GM19397 (cell line): ENCODE results near the gene C1orf94.

Experiments
- ATAC-seq: cut with Tn5 transposase; IDR thresholded peaks from one replicate; pipeline ENCODE4 v1.9.1; 2021; ENCODE audit warnings: mild to moderate bottlenecking, moderate library complexity; ENCODE audit not compliant: unreplicated experiment

Gene C1orf94

DNA sequence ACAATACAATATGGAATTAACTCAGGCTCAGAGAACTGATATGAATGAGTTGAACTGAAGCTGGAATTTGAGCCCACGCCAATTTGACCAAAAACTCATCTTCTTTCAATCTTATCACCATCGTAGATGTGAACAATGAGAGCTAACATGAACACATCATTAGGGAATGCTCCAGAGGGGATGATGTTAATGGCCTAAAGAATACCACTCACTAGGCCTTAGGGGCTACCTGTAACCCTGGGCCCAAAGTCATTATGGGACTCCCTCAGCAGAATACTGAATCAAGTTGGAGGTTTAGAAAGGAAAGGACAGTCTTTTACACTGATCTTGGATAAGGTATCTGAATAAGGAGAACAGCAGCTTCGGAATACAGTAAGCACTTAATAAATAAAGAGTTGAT is 73.6 kb downstream of the C1orf94 start:
- ATAC-seq, result no peak

GRCh38 chr1:34262023-34262853 is 85.5 kb downstream of the C1orf94 start:
- ATAC-seq, result no peak

DNA sequence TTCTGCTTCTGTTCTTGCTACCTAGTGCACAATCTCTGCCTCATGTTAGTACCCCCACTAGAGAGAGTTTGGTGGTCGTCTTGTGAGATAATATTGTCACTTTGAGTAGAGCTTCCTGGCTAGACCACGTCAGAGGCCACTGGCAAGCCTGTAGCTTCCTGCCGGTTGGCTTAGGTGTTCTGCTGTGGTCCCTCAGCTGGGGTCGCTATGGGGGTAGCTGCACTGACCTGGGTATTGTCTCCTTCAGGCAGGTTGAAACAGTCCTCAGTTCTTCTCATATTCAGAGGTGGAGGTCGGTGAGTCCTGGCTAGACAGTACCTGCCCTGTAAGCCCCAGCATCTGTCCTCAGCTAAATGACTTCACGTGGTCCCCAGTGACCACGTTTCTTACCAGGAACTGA is 86.2 kb downstream of the C1orf94 start:
- ATAC-seq, result no peak

GRCh38 chr1:34263406-34263805 is 86.7 kb downstream of the C1orf94 start:
- ATAC-seq, result no peak

DNA sequence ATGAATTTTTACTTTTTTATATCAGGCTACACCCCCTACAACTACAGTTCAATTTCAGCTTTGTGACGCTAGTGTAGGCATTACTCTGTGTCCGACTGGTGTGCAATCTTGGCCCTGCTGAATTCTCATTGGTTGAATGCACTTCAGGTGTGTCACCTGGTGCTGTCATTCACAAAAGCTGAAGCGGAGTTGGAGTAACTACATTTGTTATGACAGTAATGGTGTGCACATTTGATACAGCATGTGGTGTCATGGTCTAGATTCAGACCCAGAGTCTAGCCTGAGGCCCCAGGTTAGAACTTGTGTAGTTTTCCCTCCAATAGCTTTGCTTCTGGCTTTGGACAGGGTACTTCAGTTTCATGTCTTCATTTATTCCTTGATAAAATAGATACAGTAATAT is 88.7 kb downstream of the C1orf94 start:
- no peak for ATAC-seq

- no peak for ATAC-seq
Measured at GRCh38 chr1:34266127-34266951, 89.6 kb downstream of the C1orf94 start.

DNA sequence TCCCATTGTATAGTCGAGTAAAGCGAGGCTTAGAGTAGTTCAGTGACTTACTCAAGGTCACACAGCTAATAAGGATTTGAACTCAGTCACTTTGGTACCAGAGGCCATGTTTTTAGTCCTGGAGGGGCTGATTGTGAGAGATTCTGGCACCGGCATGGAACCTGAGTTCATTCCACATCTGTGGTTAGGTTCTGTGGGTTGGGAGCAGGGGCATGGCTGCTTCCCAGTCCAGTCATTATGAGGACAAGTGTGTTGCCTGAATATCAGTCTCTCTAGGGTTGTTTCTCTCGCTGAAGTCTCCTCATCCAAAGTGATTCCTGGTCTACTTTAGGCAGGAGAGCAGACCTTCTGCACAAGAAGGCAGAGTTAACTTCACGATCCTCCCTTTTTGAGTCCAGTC is 90.6 kb downstream of the C1orf94 start:
- ATAC-seq, result no peak

DNA sequence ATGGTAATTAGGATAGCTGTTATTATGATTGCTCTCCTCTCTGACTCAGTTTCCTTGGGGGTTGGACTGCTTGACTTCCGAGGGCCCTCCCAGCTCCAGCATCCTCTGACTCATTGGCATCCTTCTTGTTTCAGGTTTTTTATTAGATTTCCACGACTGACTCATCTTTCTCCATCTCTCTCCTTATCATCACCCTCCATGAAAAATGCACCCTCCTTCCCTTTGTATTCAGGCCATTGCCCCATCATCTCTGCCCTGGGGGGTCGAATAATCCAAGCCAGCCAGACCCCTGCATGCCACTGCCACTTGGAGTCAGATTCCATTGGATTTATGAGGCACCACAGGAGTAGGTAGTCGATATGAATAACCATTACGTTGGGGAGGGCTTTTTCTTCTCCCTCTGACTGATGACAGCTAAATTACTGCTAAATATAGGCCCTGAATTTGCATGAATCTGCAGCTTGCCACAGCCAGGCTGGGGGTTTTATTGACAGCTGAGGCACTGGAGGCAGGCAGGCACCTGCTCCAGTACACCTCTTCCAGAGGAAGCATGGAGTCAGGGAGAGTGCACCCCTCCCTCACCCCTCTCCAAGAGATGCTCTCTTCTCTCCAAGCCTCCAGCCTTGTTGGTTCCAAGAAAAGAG is 91.7 kb downstream of the C1orf94 start:
- ATAC-seq, result no peak
